ENCODE results near the gene GLS.
"Not testable (repeated sequence)": the region's sequence is repeated elsewhere in the genome, so short reads cannot be mapped to it uniquely, and the experiment has no call there.

The GLS gene

GRCh38 chr2:190856985-190857384, 23.6 kb upstream of the GLS start:
- DNase-seq = peak in 1 of 2 experiments; percentile 30

- DNase-seq = no peak
Measured at GRCh38 chr2:190858817-190859216, 21.8 kb upstream of the GLS start.

- DNase-seq = no peak
Measured at GRCh38 chr2:190859347-190860297, 21.0 kb upstream of the GLS start.

- no peak for DNase-seq
Measured at GRCh38 chr2:190860985-190861680, 19.5 kb upstream of the GLS start.

GRCh38 chr2:190862128-190862527, 18.5 kb upstream of the GLS start:
- not testable (repeated sequence) for DNase-seq

- DNase-seq = no peak
Measured at GRCh38 chr2:190862571-190862991, 18.0 kb upstream of the GLS start.

GRCh38 chr2:190863946-190864345, 16.7 kb upstream of the GLS start:
- DNase-seq = no peak

GRCh38 chr2:190864375-190864774, 16.2 kb upstream of the GLS start:
- DNase-seq = no peak

GRCh38 chr2:190867212-190867611, 13.4 kb upstream of the GLS start:
- DNase-seq = no peak

GRCh38 chr2:190867832-190868231, 12.8 kb upstream of the GLS start:
- no peak for DNase-seq

- no peak for DNase-seq
Measured at GRCh38 chr2:190869721-190870120, 10.9 kb upstream of the GLS start.

GRCh38 chr2:190873451-190873850, 7.2 kb upstream of the GLS start:
- DNase-seq = not testable (repeated sequence)

- DNase-seq = no peak
Measured at GRCh38 chr2:190875891-190876290, 4.7 kb upstream of the GLS start.

- DNase-seq = no peak
Measured at GRCh38 chr2:190876631-190877030, 4.0 kb upstream of the GLS start.

GRCh38 chr2:190877436-190877835, 3.2 kb upstream of the GLS start:
- DNase-seq = peak; percentile 60 to 69

- no peak for DNase-seq
Measured at GRCh38 chr2:190879474-190880377, 895 bp upstream of the GLS start.

- DNase-seq = no peak
Measured at GRCh38 chr2:190881084-190881597, 520 bp downstream of the GLS start.

- DNase-seq = peak; percentile 50 to 70
Measured at GRCh38 chr2:190881598-190882410, 1.2 kb downstream of the GLS start.

GRCh38 chr2:190882411-190882766, 1.8 kb downstream of the GLS start:
- DNase-seq = no peak

- peak; percentile 27 to 53 for DNase-seq
Measured at GRCh38 chr2:190882856-190883582, 2.4 kb downstream of the GLS start.

GRCh38 chr2:190885844-190886243, 5.2 kb downstream of the GLS start:
- DNase-seq = not testable (repeated sequence)

Data from AML-193 (cell line).